Measurements from ENCODE around the gene HOXD10.

HOXD10 gene

DNA sequence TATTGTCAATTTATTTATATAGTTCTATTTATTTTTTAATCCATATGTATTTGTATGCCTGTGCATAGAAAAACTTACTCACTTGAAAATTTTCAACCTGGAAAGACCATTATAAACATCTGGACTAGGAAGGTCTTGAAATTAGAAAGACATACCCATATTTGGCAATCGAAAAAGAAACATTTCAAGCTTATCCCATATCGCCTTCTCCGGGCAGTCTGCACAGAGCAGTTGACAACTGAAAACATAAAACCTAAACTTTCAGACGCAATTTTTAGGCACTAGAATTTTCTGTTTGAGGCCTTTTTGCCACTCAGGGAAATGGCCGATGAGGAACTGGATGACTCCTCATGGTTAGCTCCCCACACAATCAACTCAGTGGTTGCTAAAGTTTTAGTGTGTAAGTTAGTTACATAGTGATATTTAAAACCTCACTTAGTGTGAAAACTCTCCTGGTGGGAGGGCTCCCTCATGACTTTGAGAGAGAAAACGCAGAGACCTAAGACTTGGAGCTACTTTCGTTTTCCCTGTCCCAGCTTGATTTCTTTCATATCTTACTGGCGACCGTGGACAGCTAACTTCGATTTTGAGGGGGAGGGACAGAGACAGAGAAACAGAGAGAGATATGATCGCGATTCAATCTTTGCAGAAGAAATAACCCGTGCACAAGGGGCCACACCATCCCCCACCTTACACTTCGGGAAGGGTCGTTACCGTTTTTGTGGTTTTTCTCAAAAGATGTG, 20.2 kb upstream of the HOXD10 start:
- DNase-seq = no peak

DNA sequence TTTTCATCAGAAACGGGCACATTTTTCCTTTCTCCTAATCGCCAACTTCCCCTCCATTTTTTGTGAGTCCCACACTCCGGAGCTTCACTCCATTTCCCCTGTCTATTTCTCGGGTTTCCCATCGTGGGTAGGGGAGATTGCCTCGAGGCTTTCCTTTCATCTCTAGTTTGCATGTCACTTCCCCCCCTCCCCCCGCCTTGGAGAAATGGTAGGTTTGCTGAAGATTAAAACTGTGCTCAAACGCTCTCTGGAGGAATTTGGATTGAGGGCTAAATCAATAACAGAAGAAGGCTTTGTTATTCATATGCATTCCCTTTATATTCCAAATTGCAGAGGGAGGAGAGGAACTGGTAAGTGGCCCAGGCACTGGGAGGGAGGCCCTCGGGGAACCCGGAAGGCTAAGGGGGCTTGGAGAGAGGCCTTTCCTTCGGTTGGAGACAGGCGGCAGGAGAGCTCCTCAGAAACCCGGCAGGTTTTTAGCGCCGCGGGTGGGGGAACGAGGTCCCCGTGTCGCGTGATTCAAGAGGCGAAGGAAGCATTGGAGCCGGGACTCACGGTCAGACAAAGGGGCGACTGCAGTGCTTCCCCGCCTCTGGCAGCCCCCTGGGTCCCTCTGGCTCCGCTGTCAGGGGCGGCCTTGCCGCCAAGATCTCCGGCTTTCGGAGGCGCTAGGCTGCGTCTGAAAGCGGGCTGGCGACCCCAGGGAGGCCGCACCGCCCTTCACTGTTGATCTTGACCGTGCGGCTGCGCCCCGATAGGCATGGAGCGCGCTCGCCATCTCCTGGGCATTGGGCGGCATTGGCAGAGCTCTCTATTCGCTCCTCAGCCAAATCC, 19.4 kb upstream of the HOXD10 start:
- peak; percentile 78 for DNase-seq

DNA sequence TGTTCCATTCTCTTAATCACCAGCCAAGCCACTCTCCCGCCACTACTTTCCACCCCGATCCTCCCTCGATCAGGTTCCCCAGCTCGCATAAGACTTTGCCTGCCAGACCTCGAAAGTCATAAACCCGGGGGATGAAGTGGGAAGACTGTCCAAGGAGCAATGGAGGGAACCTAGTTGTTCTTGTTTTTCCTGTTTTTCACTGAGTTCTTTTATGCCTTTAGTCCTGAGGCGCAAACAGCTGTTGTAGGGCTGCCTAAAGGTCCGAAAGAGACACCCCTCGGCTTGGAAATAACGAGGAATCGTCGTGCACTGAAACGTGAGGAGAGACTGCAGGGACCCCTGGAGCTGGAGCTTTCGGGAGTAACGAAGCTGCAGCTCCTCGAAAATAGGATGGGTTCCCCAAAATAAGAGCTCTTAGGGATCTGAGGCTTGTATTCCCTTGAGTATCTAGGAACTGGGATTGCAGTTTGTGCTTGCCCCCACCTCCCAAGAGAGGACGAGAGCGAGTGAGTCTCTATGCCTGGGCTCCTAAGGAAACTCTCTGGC, 18.7 kb upstream of the HOXD10 start:
- DNase-seq = no peak

DNA sequence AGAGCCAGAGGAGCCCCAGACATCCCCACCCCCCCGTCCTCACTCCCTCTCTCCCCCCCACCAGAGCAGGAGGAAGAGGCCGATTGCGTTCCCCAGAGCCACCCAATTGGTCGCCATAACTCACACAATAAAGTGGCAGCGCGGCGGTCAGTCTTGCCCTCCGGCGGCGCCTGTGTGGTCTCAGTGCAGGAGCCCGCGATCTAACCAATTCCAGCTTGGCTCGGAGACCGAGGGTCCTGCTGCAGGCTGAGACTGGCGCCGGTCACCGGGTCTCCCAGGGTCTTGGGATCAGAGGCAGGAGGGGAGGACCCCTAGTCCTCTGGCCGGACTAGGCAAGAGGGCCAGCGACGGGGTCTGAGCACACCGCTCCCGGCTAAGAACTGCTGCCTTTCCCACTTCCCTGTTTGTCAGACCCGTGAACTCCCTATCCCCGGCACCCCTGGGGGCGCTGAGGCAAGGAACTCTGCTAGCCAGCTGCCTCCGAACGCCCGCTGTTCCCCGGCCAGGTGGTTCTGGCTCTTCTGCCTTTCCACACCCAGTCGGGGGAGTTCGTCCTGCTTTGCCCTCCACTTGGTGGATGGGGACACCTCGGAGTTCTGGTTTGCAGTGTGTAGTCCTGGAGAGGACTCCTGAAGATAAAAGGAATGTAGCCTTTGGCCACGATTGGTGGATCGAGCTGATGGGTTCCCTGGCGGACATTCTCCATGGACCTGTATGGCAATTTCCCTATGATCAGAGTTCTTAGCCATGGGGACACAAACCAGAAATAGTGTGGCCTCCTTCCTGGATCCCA, 18.0 kb upstream of the HOXD10 start:
- no peak for DNase-seq

DNA sequence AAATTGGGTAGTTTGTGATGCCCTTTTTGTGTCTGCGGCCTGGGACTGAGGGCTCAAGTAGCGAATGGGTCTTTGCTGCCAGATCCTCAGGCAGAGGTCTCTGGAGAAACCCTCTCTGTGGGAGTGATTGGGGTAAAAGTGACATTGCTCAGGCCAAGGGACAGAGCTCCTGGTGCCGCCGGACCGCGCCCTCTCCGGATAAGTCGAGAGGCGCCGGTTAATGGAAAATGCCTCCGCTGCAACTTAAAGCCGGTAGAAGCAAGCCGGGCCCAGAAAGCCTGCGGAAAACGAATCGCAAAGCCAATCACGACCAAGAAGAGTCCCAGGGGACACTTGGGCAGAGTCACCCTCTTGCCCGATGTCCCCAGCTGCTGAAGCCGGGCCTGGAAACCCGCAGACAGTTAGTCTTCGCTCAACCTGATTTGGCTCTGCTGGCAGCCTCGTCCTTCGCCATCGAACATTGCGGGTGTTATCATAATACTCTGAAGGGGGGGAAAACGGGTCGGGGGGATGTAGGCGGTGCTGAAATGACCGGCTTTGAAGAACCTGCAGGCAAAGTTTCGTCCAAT, 17.3 kb upstream of the HOXD10 start:
- no peak for DNase-seq

DNA sequence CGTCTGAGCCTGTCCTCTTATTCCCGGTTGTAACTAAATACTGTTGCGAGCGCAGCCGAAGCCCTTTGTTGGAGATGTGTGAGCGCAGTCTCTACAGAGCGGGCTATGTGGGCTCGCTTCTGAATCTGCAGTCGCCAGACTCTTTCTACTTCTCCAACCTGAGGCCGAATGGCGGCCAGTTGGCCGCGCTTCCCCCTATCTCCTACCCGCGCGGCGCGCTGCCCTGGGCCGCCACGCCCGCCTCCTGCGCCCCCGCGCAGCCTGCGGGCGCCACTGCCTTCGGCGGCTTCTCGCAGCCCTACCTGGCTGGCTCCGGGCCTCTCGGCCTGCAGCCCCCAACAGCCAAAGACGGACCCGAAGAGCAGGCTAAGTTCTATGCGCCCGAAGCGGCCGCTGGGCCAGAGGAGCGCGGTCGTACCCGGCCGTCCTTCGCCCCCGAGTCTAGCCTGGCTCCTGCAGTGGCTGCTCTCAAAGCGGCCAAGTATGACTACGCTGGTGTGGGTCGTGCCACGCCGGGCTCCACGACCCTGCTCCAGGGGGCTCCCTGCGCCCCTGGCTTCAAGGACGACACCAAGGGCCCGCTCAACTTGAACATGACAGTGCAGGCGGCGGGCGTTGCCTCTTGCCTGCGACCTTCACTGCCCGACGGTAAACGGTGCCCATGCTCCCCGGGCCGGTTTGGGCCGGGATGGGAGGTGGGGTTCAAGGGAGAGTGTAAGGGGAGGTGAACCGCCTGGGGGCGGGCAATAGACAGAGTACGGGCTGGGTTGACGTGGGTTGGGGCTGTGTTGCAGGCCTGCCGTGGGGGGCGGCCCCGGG, 16.6 kb upstream of the HOXD10 start, which contains the start of gene HOXD12:
Gene HOXD12, plus strand, starts transcription at position 68 of the 819 bp plus-strand sequence. Its CDS starts 7 bp downstream, at position 75.
- DNase-seq = no peak

DNA sequence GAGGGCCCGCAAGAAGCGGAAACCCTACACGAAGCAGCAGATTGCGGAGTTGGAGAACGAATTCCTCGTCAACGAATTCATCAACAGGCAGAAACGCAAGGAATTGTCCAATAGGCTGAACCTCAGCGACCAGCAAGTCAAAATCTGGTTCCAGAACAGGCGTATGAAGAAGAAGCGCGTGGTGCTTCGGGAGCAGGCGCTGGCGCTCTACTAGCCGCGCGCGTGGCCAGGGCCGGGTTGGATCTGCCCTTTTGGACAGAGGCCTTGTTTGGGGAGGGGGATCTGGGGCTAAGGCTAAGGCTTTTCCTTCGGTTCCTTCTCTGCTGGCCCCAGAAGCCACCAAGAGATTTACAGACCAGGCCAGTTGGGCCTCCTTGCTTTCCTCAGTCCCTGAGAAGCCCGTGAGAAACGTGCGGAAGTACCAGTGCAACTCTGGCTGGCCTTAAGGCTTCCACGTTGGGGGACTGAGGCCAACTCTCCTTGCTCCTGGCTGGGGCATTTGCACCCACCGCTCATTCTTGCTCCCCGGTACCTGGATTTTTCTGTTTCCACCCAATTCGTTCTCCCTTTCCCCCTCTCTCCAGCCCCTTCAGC, 15.9 kb upstream of the HOXD10 start:
- DNase-seq = no peak

DNA sequence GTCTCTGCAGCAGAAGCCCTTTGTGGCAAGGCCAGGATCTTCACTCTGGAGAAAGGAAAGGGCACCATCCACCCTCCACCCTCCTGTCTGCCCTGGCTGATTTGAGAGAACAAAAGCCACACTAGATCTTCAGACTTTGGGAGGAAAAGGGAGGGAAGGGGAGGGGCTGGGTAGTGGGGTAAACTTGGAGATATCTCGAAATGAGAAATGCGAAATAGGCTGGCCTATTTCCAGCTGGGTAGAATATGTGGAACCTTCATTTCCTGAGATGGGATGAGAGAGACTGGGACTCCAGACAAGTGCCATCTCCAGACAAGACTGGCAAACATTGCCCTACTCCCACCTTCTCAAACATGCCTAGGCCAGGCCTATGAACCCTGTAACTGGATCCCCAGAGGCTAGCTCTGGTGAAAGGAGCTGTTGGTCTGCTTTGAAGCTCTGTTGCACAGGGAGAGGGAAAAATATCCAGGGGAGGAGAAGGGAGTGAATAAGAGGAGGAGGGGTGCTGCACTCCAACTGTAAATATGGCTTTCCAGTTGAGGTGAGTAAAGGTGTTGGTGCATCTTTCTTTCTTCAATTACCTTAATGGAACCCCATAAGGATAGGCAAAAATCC, 15.3 kb upstream of the HOXD10 start:
- DNase-seq = no peak

DNA sequence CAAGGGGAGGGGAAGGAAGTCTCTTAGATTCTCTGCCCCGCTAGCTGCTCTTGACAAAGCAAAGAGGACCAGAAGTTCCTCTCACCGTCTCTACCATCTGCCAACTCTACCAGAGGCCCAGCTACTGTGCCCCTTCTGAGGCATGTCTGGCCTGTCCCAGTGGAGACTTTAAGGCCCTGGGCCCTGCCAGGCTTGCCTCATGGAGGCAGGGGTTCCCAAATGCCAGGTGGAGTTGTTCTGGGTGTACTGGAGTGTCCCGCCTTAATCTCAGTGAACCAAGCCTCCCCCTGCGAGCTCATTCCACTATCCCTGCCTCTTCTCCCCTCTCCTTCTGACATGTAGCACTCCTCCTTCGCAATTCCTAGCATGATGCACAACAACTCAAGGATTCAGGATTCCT, 14.7 kb upstream of the HOXD10 start:
- no peak for DNase-seq

DNA sequence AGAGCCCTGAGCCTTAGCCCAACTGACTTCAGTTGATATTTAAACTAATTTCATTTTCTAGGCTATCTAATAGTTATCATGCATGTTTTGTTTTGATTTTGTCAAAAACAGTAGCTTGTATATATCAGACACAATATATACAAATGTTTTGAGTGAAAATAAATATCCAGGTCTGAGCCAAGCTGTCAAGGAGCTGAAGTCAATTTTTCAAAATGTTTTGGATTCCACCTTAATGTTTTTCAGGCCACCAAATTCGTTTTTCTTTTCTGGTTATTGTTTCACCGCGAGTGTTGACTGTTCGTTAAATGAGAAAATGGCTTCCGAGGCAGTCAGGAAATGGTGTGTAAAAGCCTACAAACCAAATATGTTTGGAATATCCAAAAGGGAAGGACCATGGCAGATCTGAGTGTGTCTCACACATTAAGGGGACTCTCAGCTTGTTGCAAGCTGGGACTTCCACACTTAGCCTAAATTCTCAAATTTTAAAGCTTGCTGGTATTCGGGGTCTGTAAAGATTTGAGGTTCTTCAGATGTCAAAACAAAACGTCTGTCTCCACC, 14.2 kb upstream of the HOXD10 start:
- DNase-seq = no peak

DNA sequence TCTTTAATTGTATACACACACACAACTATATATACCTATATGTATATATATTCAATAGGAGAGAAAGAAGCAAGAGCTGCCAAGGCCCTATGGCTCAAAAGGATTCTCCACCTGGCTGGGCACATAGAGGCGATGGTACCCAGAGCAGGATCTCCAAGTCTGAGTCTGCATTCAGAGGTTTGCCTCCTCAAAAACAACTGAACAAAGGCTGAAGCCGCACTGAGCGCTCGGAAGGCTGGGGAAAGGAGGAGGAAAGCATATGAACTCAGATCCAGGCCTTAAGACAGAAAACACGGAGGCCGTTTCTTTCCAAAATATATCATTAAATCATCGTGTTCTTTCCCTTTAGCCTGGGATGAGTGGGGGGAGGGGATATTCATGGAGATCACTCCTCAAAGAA, 13.4 kb upstream of the HOXD10 start:
- DNase-seq = no peak

DNA sequence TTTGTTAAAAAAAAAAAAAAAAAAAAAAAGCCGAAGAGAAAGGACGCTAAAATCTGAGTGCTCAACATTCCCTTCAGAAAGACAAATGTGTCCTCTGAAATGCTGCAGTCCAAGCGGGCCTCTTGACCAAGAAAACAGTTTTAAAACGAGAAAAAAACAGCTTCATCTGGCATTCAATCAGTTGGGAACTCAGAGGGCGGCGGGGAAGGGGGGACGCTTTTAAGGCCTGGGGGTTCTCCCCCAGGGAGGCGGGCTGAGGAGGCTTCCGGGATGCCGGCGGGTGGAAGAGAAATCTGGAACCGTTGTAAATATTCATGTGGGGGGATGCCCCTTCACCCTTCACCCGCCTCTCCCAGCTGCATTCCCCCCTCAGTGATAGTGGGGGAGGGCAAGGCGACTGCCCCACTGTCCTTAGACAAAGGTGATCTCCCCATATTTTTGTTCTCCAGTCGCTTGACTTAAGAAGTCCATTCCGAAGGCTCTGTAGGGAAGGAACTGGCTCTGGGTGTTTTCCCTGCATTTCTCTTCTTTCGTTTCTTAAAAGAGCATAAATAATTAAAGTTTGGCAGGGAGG, 12.7 kb upstream of the HOXD10 start:
- no peak for DNase-seq

DNA sequence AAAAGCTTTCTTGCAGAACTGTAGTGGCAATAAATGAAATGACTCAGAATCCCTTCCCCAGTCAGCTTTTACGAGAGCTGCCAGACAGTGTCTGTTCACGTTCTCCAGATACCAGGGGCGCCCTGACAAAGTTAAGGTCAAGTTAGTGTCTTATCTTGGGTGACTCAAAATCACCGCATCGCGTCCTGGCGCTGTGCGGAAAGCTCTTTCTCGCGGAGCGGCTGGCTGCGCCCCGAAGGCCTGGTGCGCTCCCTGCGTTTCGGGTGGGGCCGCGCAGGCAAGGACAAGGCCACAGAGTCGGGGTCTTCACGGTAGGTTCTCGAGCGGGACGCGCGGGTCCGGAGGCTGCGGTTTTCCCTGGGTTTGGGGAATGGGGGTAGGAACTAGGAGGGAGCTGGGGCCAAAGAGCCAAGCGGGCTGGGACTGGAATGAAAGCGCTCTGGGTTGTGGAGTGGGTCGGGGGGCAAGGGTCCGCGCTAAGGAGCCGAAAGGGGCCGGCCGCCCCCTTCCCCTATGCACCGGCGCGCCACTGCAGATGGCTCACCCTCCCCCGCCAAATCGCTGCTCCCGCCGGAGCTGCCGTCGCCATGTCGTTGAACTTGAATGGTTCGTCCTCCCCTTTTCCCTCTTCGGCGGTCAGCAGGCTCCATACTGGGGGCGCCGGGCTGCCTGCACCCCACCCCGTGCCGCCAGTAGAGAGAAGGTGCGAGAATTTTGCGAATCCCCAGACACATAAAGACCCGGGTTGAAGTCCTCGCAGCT, 12.1 kb upstream of the HOXD10 start:
- no peak for DNase-seq

DNA sequence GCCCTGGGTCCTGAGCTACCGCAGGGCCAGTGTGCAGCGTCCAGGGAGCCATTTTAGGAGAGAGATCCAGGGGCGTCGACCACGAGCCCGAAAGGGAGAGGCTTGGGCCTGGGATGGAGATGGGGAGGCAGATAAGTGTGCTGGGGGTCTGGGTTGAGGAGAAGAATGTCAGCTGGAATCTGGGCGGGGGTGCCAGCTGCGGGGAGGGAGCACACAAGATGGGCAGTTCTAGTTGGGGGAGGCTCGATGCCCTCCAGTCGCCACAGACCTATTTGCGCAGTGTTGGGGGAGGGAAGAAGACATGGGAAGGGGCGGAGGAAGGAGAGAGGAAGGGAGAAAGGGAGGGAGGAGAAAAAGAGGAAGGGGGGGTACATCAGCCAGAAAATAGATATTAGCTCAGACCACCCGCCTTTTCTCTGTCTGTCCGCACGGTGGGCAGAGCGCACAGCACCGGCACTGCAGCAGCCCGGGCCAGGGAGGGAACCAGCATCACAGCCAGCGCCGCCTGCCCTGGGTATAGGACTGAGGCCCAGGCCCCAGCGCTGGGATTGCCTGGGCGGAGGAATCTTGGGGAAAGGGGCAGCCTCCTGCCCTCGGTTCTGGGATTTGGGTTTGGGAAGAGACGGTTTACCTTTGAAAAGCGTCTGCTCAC, 11.4 kb upstream of the HOXD10 start:
- DNase-seq = no peak

DNA sequence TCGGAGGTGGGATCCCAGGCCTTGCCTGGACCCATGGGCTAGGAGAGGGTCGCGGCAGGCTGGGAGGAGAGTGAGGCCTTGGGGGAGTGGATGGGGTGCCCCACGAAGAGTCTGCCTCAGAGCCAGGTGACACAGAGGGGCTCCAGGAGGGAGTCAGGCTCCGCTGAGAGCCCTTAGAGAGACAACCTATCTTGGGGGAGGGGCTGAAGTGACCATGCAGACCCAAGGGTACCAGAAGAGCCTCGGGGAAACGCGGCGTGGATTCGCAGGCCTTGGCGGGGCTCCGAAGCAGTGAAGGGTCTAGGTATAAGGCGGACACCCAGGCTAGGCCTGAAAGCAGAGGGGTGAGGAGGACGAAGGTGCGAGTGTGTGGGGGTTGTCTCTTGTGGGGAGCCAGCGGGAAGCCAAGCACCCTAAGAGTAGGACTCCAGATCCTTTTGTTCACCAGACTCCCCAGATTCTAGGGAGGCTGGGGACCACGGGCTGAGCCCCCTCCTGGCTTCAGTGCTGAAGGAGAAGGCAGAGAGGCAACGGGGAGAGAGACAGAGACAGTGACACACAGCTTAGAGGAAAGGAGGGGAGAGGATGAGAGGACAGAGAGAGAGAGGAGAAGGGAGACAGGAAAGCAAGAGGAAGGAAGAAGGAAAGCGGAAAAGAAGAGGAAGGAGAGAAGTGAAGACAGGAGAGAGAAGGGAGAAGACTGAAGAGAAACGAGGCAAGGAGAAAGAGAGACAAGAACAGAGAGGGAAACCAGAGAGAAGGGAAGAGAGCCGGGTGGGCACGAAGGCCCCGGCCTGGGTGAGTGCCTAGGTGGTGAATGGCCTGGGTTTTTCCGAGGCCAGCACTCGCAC, 10.6 kb upstream of the HOXD10 start:
- DNase-seq = no peak

DNA sequence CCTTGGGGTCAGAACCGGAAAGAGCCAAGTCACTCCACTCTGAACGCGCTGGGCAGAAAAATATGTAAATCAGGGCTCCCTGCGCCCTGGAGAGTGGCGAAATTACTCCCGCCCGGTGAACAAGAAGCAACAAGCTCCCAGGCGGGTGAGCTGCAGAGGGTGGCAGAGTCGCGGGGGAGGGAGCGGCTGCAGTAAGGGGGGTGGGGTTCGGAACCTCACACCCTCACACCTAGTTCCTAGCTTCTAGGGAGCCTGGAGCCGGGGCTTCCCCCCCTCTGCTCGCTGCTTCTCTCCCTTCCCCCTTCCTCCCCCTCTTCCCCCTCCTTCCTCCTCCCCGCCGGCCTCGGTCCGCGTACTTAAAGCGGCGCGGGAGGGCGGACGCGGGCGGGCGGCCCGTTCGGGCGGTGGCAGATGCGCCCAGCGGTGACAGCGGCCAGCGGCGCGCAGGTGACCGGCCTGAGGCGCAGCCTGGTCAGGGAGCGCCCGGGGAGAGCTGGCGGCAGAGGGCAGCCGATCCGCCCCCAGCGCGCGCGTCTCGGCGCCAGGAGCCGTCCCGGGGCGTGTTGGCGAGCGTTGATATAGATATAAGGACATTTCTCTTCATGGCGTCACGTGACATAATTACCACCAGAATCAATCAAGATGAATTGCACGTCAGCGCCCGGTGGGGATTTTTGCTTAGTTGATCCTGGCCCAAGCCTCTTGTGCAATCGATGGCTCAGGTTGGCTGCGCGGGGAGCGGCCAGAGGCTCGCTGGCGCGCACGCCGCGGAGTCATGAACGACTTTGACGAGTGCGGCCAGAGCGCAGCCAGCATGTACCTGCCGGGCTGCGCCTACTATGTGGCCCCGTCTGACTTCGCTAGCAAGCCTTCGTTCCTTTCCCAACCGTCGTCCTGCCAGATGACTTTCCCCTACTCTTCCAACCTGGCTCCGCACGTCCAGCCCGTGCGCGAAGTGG, 9.7 kb upstream of the HOXD10 start, which contains the start of gene HOXD11:
Gene HOXD11, plus strand, starts transcription at position 700 of the 959 bp plus-strand sequence. Its CDS starts 76 bp downstream, at position 776.
- peak; percentile 70 for DNase-seq
